ENCODE measurements around the gene HNRNPLL.

Gene HNRNPLL

GRCh38 chr2:38517284-38517683 is 85.4 kb downstream of the HNRNPLL start:
- TF ChIP-seq ZNF70 (CRISPR knock-in tag; IDR thresholded peaks at IDR 0.05) = no peak
- TF ChIP-seq TCF4 (CRISPR knock-in tag; IDR thresholded peaks at IDR 0.05; ENCODE audit: borderline replicate concordance) = no peak
- TF ChIP-seq, protein P1, sequence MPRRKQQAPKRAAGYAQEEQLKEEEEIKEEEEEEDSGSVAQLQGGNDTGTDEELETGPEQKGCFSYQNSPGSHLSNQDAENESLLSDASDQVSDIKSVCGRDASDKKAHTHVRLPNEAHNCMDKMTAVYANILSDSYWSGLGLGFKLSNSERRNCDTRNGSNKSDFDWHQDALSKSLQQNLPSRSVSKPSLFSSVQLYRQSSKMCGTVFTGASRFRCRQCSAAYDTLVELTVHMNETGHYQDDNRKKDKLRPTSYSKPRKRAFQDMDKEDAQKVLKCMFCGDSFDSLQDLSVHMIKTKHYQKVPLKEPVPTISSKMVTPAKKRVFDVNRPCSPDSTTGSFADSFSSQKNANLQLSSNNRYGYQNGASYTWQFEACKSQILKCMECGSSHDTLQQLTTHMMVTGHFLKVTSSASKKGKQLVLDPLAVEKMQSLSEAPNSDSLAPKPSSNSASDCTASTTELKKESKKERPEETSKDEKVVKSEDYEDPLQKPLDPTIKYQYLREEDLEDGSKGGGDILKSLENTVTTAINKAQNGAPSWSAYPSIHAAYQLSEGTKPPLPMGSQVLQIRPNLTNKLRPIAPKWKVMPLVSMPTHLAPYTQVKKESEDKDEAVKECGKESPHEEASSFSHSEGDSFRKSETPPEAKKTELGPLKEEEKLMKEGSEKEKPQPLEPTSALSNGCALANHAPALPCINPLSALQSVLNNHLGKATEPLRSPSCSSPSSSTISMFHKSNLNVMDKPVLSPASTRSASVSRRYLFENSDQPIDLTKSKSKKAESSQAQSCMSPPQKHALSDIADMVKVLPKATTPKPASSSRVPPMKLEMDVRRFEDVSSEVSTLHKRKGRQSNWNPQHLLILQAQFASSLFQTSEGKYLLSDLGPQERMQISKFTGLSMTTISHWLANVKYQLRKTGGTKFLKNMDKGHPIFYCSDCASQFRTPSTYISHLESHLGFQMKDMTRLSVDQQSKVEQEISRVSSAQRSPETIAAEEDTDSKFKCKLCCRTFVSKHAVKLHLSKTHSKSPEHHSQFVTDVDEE (CRISPR knock-in tag; IDR thresholded peaks at IDR 0.05) = no peak
- no peak for TF ChIP-seq ARNTL (CRISPR knock-in tag; IDR thresholded peaks at IDR 0.05; ENCODE audit: borderline replicate concordance, low read depth)
- TF ChIP-seq GLIS3 (CRISPR knock-in tag; IDR thresholded peaks at IDR 0.05) = no peak
- no peak for TF ChIP-seq ISL1 (CRISPR knock-in tag; IDR thresholded peaks at IDR 0.05)
- TF ChIP-seq, protein P2, sequence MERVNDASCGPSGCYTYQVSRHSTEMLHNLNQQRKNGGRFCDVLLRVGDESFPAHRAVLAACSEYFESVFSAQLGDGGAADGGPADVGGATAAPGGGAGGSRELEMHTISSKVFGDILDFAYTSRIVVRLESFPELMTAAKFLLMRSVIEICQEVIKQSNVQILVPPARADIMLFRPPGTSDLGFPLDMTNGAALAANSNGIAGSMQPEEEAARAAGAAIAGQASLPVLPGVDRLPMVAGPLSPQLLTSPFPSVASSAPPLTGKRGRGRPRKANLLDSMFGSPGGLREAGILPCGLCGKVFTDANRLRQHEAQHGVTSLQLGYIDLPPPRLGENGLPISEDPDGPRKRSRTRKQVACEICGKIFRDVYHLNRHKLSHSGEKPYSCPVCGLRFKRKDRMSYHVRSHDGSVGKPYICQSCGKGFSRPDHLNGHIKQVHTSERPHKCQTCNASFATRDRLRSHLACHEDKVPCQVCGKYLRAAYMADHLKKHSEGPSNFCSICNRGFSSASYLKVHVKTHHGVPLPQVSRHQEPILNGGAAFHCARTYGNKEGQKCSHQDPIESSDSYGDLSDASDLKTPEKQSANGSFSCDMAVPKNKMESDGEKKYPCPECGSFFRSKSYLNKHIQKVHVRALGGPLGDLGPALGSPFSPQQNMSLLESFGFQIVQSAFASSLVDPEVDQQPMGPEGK (CRISPR knock-in tag; IDR thresholded peaks at IDR 0.05; ENCODE audit: borderline replicate concordance) = no peak
- no peak for TF ChIP-seq TOX (CRISPR knock-in tag; IDR thresholded peaks at IDR 0.05; ENCODE audit: borderline replicate concordance)
- TF ChIP-seq ZFP3 (CRISPR knock-in tag; IDR thresholded peaks at IDR 0.05) = no peak
- TF ChIP-seq ZNF8 (CRISPR knock-in tag; IDR thresholded peaks at IDR 0.05) = no peak
- TF ChIP-seq, protein P3, sequence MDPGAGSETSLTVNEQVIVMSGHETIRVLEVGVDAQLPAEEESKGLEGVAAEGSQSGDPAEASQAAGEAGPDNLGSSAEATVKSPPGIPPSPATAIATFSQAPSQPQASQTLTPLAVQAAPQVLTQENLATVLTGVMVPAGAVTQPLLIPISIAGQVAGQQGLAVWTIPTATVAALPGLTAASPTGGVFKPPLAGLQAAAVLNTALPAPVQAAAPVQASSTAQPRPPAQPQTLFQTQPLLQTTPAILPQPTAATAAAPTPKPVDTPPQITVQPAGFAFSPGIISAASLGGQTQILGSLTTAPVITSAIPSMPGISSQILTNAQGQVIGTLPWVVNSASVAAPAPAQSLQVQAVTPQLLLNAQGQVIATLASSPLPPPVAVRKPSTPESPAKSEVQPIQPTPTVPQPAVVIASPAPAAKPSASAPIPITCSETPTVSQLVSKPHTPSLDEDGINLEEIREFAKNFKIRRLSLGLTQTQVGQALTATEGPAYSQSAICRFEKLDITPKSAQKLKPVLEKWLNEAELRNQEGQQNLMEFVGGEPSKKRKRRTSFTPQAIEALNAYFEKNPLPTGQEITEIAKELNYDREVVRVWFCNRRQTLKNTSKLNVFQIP (CRISPR knock-in tag; IDR thresholded peaks at IDR 0.05; ENCODE audit: borderline replicate concordance, low read depth) = no peak
- no peak for TF ChIP-seq ESRRG (CRISPR knock-in tag; IDR thresholded peaks at IDR 0.05)
- peak; percentile 86 for ATAC-seq

DNA sequence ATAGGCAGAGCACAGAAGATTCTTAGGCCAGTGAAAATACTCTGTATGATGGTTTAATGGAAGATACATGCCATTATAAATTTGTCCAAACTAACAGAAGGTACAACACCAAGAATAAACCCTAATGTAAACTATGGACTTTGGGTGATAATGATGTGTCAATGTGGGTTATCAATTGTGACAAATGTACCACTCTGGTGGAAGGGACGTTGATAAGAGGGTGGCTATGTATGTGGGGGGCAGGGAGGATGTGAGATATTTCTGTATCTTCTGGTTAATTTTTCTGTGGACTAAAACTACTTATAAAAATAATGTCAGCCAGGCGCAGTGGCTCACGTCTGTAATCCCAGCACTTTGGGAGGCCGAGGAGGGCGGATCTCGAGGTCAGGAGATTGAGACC is 86.2 kb downstream of the HNRNPLL start:
- ATAC-seq = no peak
- TF ChIP-seq ZNF70 (CRISPR knock-in tag; IDR thresholded peaks at IDR 0.05) (no peak), ZFP30 (CRISPR knock-in tag; IDR thresholded peaks at IDR 0.05) (no peak), CSRNP3 (CRISPR knock-in tag; IDR thresholded peaks at IDR 0.05) (no peak), GLIS3 (CRISPR knock-in tag; IDR thresholded peaks at IDR 0.05) (no peak), SNAI2 (CRISPR knock-in tag; IDR thresholded peaks at IDR 0.05) (no peak), ARNTL (CRISPR knock-in tag; IDR thresholded peaks at IDR 0.05; ENCODE audit: borderline replicate concordance, low read depth) (no peak), OSR1 (CRISPR knock-in tag; IDR thresholded peaks at IDR 0.05) (no peak), ZNF565 (CRISPR knock-in tag; conservative IDR thresholded peaks at IDR 0.05; ENCODE audit: low read depth) (no peak), TOX (CRISPR knock-in tag; IDR thresholded peaks at IDR 0.05; ENCODE audit: borderline replicate concordance) (no peak), ZNF8 (CRISPR knock-in tag; IDR thresholded peaks at IDR 0.05) (no peak), RARB (CRISPR knock-in tag; IDR thresholded peaks at IDR 0.05) (no peak), ZFP3 (CRISPR knock-in tag; IDR thresholded peaks at IDR 0.05) (no peak)
- TF ChIP-seq, protein P3 (CRISPR knock-in tag; IDR thresholded peaks at IDR 0.05; ENCODE audit: borderline replicate concordance, low read depth) = no peak
- TF ChIP-seq, protein P4, sequence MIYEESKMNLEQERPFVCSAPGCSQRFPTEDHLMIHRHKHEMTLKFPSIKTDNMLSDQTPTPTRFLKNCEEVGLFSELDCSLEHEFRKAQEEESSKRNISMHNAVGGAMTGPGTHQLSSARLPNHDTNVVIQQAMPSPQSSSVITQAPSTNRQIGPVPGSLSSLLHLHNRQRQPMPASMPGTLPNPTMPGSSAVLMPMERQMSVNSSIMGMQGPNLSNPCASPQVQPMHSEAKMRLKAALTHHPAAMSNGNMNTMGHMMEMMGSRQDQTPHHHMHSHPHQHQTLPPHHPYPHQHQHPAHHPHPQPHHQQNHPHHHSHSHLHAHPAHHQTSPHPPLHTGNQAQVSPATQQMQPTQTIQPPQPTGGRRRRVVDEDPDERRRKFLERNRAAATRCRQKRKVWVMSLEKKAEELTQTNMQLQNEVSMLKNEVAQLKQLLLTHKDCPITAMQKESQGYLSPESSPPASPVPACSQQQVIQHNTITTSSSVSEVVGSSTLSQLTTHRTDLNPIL (CRISPR knock-in tag; IDR thresholded peaks at IDR 0.05; ENCODE audit: low read depth) = no peak
